Measurements from ENCODE around the gene ODC1.
"Not testable (repeated sequence)": the region's sequence is repeated elsewhere in the genome, so short reads cannot be mapped to it uniquely, and the experiment has no call there.

The ODC1 gene

GRCh38 chr2:10447895-10448575, at the start of gene ODC1:
Gene ODC1 (minus strand): TSS chr2:10448327. CDS start chr2:10445032, 3,295 bp downstream.
- DNase-seq (ENCODE audit: low read depth): peak; percentile 99

GRCh38 chr2:10497797-10498251, 49.7 kb upstream of the ODC1 start:
- peak; percentile 49 for DNase-seq (ENCODE audit: low read depth)

- DNase-seq (ENCODE audit: low read depth): no peak
Measured at GRCh38 chr2:10495988-10496313, 47.8 kb upstream of the ODC1 start.

DNA sequence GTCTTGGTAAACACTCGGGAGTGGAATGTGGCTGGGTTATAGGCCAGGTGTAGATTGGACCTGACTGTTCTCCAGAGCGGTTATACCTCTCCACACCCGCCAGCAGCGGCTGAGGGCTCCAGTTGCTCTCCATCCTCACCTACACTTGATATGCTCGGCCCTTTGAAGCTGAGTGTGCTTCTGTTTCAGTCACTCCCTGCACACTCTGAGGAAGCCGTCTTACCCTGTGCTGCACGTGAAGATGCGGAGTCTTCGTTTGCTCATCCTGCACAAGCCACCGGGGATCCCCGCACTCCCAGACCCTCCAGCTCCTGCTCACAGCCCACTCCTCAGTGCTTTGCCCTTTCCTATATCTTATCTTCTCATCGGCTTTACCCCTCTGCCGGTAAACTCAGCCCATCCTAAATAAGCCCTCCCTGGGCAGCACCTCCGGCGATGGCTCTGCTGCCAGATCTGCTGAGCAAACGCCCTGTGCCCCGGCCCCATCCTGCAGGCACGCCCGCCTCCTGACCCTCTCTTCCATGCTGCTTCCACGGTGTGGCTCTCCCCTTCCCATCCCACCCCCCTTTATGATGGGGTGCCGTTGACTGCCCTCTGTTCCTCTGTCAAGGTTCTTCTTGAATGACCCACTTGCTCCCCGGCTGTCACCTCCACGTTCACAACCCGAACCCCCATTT, 47.3 kb upstream of the ODC1 start:
- no peak for DNase-seq (ENCODE audit: low read depth)

DNA sequence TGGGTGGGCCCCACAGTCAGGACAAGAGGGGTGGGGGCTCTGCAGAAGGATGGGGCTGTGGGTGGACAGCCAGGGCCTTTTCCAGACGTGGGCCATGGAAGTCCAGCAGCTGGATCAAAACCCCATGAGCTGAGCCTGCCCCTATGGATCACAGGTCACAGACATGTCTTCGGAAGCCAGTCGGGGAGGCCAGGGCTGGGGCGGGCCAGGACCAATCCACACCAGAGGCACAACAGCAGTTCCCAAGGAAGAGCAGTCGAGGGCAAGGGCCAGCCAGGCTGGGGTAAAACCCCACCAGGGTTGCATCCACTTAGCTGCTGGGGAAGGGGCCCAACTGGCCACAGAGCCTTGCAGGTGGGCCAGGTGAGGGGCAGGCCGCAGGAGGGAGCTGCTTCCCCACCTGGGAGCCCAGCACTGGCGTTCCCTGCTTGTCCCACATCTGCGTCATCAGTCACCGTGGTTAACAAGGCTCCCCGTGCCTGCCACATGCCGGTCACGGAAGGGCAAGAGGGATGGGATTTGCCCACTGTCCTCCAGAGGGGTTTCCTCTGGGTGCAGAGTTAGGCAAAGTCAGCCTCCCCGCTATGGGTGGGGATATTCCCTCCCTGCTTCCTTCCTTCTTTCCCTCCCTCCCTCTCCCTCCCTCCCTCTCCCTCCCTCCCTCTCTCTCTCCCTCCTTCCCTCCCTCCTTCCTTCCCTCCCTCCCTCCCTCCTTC, 46.4 kb upstream of the ODC1 start:
- DNase-seq (ENCODE audit: low read depth): no peak

DNA sequence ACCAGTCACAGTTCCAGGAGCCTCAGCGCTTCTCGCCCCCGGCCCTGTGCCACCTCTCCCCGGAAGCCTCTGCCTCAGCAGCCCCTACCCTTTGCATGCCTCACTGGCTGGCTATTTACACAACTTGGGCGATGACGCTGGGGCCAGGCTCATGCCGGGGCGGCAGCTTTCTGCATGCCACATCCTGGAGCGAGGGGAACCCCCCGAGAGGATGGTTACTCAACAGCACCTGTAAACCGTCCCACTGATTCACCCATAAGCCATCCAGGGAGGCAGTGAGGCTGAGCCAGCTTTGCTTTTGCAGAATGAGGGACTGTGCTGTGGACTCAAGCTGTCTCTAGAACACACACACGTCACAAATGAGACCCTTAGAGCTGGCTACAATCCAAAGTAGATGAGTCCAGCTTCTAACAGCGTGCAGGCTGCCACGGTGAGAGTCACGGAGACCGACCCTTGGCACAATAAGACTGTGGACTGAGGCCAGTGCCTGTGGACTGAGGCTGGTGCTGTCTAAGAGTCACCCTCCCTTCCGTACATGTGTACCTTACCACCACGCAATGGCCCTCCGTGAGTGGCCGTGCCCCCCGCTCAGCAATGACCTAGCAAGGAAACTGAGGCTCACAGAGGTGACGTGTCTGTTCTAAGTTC, 45.6 kb upstream of the ODC1 start:
- DNase-seq (ENCODE audit: low read depth): peak; percentile 59

GRCh38 chr2:10493075-10493633, 45.0 kb upstream of the ODC1 start:
- DNase-seq (ENCODE audit: low read depth): no peak

GRCh38 chr2:10490806-10491291, 42.7 kb upstream of the ODC1 start:
- no peak for DNase-seq (ENCODE audit: low read depth)

GRCh38 chr2:10489842-10490555, 41.9 kb upstream of the ODC1 start:
- DNase-seq (ENCODE audit: low read depth): no peak

DNA sequence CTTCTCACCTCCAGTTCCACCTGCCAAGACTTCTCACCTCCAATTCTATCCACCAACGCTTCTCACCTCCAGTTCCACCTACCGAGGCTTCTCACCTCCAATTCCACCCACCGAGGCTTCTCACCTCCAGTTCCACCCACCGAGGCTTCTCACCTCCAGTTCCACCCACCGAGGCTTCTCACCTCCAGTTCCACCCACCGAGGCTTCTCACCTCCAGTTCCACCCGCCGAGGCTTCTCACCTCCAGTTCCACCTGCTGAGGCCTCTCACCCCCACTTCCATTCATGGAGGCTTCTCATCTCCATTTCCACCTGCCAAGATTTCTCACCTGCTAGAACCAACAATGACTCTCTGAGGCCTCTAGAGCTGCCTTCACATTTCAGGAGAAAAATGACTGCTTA, 40.0 kb upstream of the ODC1 start:
- not testable (repeated sequence) for DNase-seq (ENCODE audit: low read depth)

- not testable (repeated sequence) for DNase-seq (ENCODE audit: low read depth)
Measured at GRCh38 chr2:10487741-10488104, 39.6 kb upstream of the ODC1 start.

DNA sequence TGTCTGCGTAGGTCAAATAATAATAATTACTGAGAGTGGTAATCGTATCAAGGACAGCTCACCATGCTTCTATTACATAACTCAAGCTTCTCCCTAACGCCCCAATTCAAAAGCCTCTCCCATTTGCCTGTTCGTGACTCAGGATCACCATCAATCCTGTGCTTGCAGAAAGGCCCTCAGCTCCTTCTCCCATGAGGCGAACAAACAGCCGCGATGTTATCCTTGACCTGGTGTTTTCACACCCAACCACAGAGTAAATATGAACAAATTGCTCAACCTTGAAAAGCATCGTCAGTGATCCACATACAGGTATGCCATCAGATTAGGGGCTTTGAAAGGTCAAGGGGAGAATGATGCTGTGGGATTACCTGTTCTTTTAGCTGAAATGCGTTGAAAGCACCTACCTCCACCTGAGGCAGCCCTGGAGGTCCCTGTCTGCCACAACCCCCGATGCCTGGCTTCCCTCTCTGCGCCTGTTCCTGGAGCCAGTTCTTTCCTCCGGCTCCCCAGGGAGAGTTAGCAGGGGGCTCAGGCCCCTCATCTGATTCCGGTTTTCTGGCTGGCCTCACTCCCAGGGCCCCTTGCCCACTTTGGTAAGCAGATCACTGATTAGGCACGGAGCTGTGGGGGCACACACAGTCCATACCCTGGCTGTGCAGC, 39.1 kb upstream of the ODC1 start:
- DNase-seq (ENCODE audit: low read depth): no peak

DNA sequence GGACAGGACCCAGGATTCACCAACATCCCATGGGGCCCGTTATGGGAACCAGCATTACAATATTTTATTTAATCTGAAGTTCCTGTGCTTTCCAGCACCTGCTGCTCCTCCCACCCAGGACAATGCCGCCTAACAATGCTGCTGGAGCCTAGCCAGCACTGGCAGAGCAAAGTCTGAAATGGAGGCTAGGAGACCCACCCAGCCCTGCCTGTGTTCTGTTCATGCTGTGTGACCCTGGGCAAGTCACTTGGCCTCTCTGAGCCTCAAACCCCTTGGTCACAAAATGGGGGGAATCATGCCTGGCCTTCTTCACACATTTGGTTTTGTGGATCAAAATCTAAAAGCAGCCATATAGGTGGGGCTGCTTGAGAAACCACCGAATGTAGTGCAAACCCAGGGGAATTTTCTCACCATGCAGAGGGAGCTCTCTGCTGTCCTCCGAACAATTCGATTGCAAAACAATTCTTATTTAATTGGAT, 38.5 kb upstream of the ODC1 start:
- no peak for DNase-seq (ENCODE audit: low read depth)

DNA sequence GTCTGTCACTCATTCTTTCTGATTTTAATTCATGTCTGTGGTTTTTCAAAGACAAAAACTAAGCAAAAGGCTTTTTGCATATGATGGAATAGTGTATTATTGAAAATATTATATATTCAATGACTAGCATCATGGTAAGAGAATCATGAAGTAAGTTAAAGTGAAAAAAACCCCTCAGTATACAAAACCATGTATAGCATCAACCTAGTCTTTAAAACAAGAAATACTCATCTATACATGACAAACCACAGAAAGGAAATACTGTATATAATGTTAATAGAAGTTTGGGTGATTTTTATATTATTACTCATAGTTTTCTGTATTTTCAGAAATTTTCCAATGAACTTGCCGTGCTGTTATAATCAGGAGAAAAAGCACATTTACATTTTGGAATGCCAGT, 38.0 kb upstream of the ODC1 start:
- no peak for DNase-seq (ENCODE audit: low read depth)

- no peak for DNase-seq (ENCODE audit: low read depth)
Measured at GRCh38 chr2:10482913-10483312, 34.8 kb upstream of the ODC1 start.

DNA sequence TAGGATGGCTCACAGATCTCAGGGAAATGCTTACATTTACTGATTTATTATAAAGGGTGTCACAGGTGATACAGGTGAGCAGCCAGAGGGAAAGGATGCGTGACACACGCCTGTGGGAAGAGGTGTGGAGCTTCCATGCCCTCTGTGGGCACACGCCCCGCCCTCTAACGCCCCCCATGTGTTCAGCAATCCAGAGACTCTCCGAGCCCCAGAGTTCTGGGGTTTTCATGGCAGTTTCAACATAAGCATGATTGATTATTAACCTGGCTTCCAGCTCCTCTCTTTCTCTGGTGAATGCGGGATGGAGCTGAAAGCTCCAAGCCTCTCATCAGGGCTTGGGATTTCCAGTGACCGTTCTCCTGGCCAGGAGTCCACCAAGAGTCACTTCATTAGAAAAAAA, 34.3 kb upstream of the ODC1 start:
- no peak for DNase-seq (ENCODE audit: low read depth)

DNA sequence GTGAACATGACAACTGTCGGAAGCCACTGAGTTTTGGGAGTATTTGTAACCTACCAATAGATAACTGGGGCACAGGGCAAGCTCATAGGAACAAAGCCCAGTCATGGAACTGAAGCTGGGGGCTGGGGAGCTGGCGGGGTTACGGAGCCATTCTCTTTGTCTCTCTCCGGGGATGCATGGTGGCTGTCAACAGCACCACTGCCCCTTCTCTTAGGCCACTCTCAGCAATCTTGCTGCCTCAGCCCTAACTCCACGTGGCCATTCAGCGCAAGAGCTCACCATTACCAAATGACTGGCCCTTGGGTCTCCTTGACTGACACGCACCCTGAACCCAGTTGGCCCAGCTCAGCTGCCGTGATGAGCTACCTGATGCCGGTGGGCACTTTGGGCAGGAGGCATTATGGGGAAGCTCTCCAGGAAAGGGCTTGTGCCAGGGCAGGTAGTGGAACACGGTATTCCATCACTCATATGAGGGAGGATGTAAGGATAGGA, 33.6 kb upstream of the ODC1 start:
- no peak for DNase-seq (ENCODE audit: low read depth)

GRCh38 chr2:10481055-10481665, 33.0 kb upstream of the ODC1 start:
- DNase-seq (ENCODE audit: low read depth): no peak

- DNase-seq (ENCODE audit: low read depth): no peak
Measured at GRCh38 chr2:10480359-10480949, 32.3 kb upstream of the ODC1 start.

- no peak for DNase-seq (ENCODE audit: low read depth)
Measured at GRCh38 chr2:10478916-10479315, 30.8 kb upstream of the ODC1 start.

Measured in activated T-cell treated with anti-CD3 and anti-CD28 coated beads for 1 hour (primary cell).